Glutamatergic neuron (in vitro differentiated cells): ENCODE measurements around the gene ILK. TPM values are rescaled to one million over a fixed set of nuclear protein-coding genes. Genes with fewer than 3 reads are reported as not detected.

Experiments
- DNase-seq: peaks from one replicate; pipeline ENCODE4 v3.0.0; 2022
- H3K27ac Mint-ChIP-seq: one replicate; pipeline ENCODE4 v1.8.0; 2020; ENCODE audit warnings: mild to moderate bottlenecking, mixed read lengths, inconsistent platforms; ENCODE audit not compliant: unreplicated experiment
- H3K27me3 Mint-ChIP-seq: one replicate; pipeline ENCODE4 v1.8.0; 2020; ENCODE audit warnings: mild to moderate bottlenecking, moderate library complexity, mixed read lengths, inconsistent platforms; ENCODE audit not compliant: unreplicated experiment
- H3K36me3 Mint-ChIP-seq: one replicate; pipeline ENCODE4 v1.8.0; 2020; ENCODE audit warnings: mild to moderate bottlenecking, mixed read lengths, inconsistent platforms; ENCODE audit not compliant: unreplicated experiment
- H3K4me1 Mint-ChIP-seq: one replicate; pipeline ENCODE4 v1.8.0; 2020; ENCODE audit warnings: mild to moderate bottlenecking, low read depth, mixed read lengths, inconsistent platforms; ENCODE audit not compliant: unreplicated experiment
- H3K4me3 Mint-ChIP-seq: one replicate; pipeline ENCODE4 v1.8.0; 2020; ENCODE audit warnings: mild to moderate bottlenecking, mixed read lengths, inconsistent platforms; ENCODE audit not compliant: unreplicated experiment
- H3K9me3 Mint-ChIP-seq: one replicate; pipeline ENCODE4 v1.8.0; 2020; ENCODE audit warnings: mild to moderate bottlenecking, moderate library complexity, mixed read lengths, inconsistent platforms; ENCODE audit not compliant: unreplicated experiment
- CTCF ChIP-seq: fragments of 200-600 bp; sonication (generic); IDR thresholded peaks from one replicate; pipeline ENCODE4 v1.5.0; 2021; ENCODE audit not compliant: partially characterized antibody, unreplicated experiment
- total RNA-seq: library from RNA; stranded (reverse); fragmentation: NEBNext Ultra II Directional; extraction: Animal tissue kit (Norgen Biotek cat#: 25700); gene quantifications from one replicate; pipeline ENCODE4 v1.2.1, GENCODE V29; 2021; ENCODE audit not compliant: unreplicated experiment

The ILK gene
- total RNA-seq, 1 donor from 2014 or later: 168 TPM

GRCh38 chr11:6599449-6599848 lies 4.1 kb upstream of the ILK start:
- H3K27ac Mint-ChIP-seq: no peak overlapping the region
- H3K27me3 Mint-ChIP-seq: peaks cover 2% of the 10 kb centered on the region
- H3K4me1 Mint-ChIP-seq: peaks cover 21% of the 10 kb centered on the region
- no peak overlapping the region for H3K4me3 Mint-ChIP-seq
- H3K9me3 Mint-ChIP-seq: peaks cover 2% of the 10 kb centered on the region
- DNase-seq: no peak
- H3K36me3 Mint-ChIP-seq: no peaks in the 10 kb centered on the region
- no peak for TF ChIP-seq CTCF

GRCh38 chr11:6599881-6600390 lies 3.6 kb upstream of the ILK start:
- Mint-ChIP-seq H3K4me3 (no peak overlapping the region), H3K27me3 (peaks cover 2% of the 10 kb centered on the region), H3K9me3 (peaks cover 2% of the 10 kb centered on the region), H3K36me3 (no peaks in the 10 kb centered on the region), H3K4me1 (peaks cover 21% of the 10 kb centered on the region), H3K27ac (no peak overlapping the region)
- TF ChIP-seq CTCF: no peak
- no peak for DNase-seq

GRCh38 chr11:6601041-6601461 lies 2.5 kb upstream of the ILK start:
- no peak for DNase-seq
- no peak overlapping the region for H3K27ac Mint-ChIP-seq
- no peak overlapping the region for H3K4me3 Mint-ChIP-seq
- no peak for TF ChIP-seq CTCF
- H3K36me3 Mint-ChIP-seq: no peaks in the 10 kb centered on the region
- H3K27me3 Mint-ChIP-seq: peaks cover 4% of the 10 kb centered on the region
- H3K4me1 Mint-ChIP-seq: peaks cover 19% of the 10 kb centered on the region
- H3K9me3 Mint-ChIP-seq: peaks cover 3% of the 10 kb centered on the region

GRCh38 chr11:6602096-6602940 lies 1.3 kb upstream of the ILK start:
- Mint-ChIP-seq H3K36me3 (no peaks in the 10 kb centered on the region), H3K27ac (peak overlapping the region; percentile 10), H3K27me3 (peaks cover 2% of the 10 kb centered on the region), H3K4me3 (no peak overlapping the region), H3K4me1 (peaks cover 16% of the 10 kb centered on the region), H3K9me3 (peaks cover 5% of the 10 kb centered on the region)
- no peak for DNase-seq
- TF ChIP-seq CTCF: no peak

- Mint-ChIP-seq H3K36me3 (no peaks in the 10 kb centered on the region), H3K4me3 (no peak overlapping the region), H3K9me3 (peaks cover 6% of the 10 kb centered on the region), H3K27ac (no peak overlapping the region), H3K4me1 (peaks cover 16% of the 10 kb centered on the region), H3K27me3 (peaks cover 4% of the 10 kb centered on the region)
- DNase-seq: peak; percentile 55
- TF ChIP-seq CTCF: no peak
Observed at GRCh38 chr11:6604081-6604626, 580 bp downstream of the ILK start.
